Lung (tissue), 16 donors: Measurements from ENCODE around the gene RNF138. TPM values are rescaled to one million over a fixed set of nuclear protein-coding genes. Genes with fewer than 3 reads are reported as not detected.

ENCODE experiments used
- ATAC-seq: fragments of 200-7000 bp; cut with Tn5 transposase; one replicate; pipeline ENCODE4 v1.9.1; 2020; ENCODE audit warnings: moderate number of reproducible peaks; ENCODE audit not compliant: insufficient read depth, low FRiP score
- DNase-seq, 3 donors: peaks; one replicate each; pipeline ENCODE4 v3.0.0-alpha.2; 2013 to 2017
- H3K27ac ChIP-seq, 2 donors: one replicate each; pipeline ENCODE4 v1.5.1; 2013; ENCODE audit warnings: mild to moderate bottlenecking in 2 of 2, moderate library complexity in 2 of 2, control low read depth in 1 of 2, inconsistent platforms in 1 of 2, low read depth in 1 of 2, low read length in 1 of 2
- H3K27me3 ChIP-seq, 3 donors: one replicate each; pipeline ENCODE4 v1.5.1; 2013; ENCODE audit warnings: low read length in 2 of 3; ENCODE audit not compliant: control insufficient read depth in 3 of 3, insufficient read depth in 3 of 3
- H3K36me3 ChIP-seq, 4 donors: one replicate each; pipeline ENCODE4 v1.5.1; 2013; ENCODE audit warnings: low read length in 4 of 4, mild to moderate bottlenecking in 1 of 4, moderate library complexity in 1 of 4; ENCODE audit not compliant: control insufficient read depth in 4 of 4, insufficient read depth in 4 of 4
- H3K4me1 ChIP-seq, 5 donors: one replicate each; pipeline ENCODE4 v1.5.1; 2013; ENCODE audit warnings: low read length in 5 of 5, mild to moderate bottlenecking in 2 of 5, moderate library complexity in 1 of 5; ENCODE audit not compliant: control insufficient read depth in 5 of 5, insufficient read depth in 5 of 5
- H3K4me3 ChIP-seq: one replicate; pipeline ENCODE4 v1.5.1; 2013; ENCODE audit warnings: mild to moderate bottlenecking, control low read depth, moderate library complexity
- H3K9ac ChIP-seq, 2 donors: one replicate each; pipeline ENCODE4 v1.5.1; 2013; ENCODE audit warnings: low read length in 2 of 2, control low read depth in 1 of 2; ENCODE audit not compliant: insufficient read depth in 1 of 2
- H3K9me3 ChIP-seq, 4 donors: one replicate each; pipeline ENCODE4 v1.5.1; 2013; ENCODE audit warnings: low read length in 3 of 4, mild to moderate bottlenecking in 1 of 4, moderate library complexity in 1 of 4; ENCODE audit not compliant: control insufficient read depth in 4 of 4, insufficient read depth in 3 of 4
- CTCF ChIP-seq: IDR thresholded peaks from 2 replicates; pipeline ENCODE4 v1.5.1; 2012; ENCODE audit warnings: mild to moderate bottlenecking; ENCODE audit errors: control extremely low read depth, extremely low read depth
- WGBS, 2 donors: extraction: QIAGEN DNeasy Blood & Tissue Kit; methylation state at CpG; one replicate each; pipeline ENCODE4 v1.1.7; 2013; 5-methylcytosine and 5-hydroxymethylcytosine counted together
- long read RNA-seq, 5 donors: transcript quantifications; one replicate each; lab custom pipeline, GENCODE V29; 2026
- polyA plus RNA-seq, 2 donors: library from polyadenylated mRNA; stranded (reverse); fragments of 200-250 nt; gene quantifications; one replicate each; pipeline ENCODE4 v1.2.1, GENCODE V29; 2013
- total RNA-seq, 2 donors: library from RNA; depleted of rRNA in 1 of 2; stranded (reverse); fragments of >200 nt in 1 of 2; gene quantifications; one replicate each; pipeline ENCODE4 v1.2.1, GENCODE V29; 2014 to 2021
- donor health status: control.
- donor health status: control.
- donor health status: Bipolar disorder and iron deficiency.
- donor health status: healthy.
- donor health status: DM: yes; HTN: yes; CAD: no.

Gene RNF138
- total RNA-seq = 10 to 100 TPM; 23.6 to 37.9 TPM
- polyA plus RNA-seq = 10 to 100 TPM; 13.1 to 22.1 TPM
- long read RNA-seq, donor 1, transcript RNF138-202 (8 exons, 3,570 nt) = major isoform, 5 of 14 reads
- long read RNA-seq, donor 1, partial matches to known transcripts = 8 of 14 reads
- long read RNA-seq, donor 1, other reads (novel, unspliced or antisense) = 0 of 14 reads
- long read RNA-seq, donor 2, partial matches to known transcripts = 7 of 8 reads
- long read RNA-seq, donor 2, other reads (novel, unspliced or antisense) = 0 of 8 reads
- long read RNA-seq, donor 3, partial matches to known transcripts = 5 of 6 reads
- long read RNA-seq, donor 3, other reads (novel, unspliced or antisense) = 0 of 6 reads
- long read RNA-seq, donor 4, partial matches to known transcripts = 0 of 1 reads
- long read RNA-seq, donor 4, other reads (novel, unspliced or antisense) = 0 of 1 reads
- long read RNA-seq, donor 5, partial matches to known transcripts = 5 of 8 reads
- long read RNA-seq, donor 5, other reads (novel, unspliced or antisense) = 0 of 8 reads

GRCh38 chr18:32091724-32092421 lies at the start of gene RNF138:
Gene RNF138 (plus strand): TSS chr18:32091874. CDS start chr18:32092777, 903 bp downstream.
- ATAC-seq = peak; percentile 51
- Histone ChIP-seq H3K4me1 (peaks cover 0 to 18% (median 6%) of the 10 kb centered on the region in 5 donors), H3K36me3 (peaks cover 0 to 4% (median 1%) of the 10 kb centered on the region in 4 donors), H3K27me3 (no peaks in the 10 kb centered on the region), H3K9me3 (no peaks in the 10 kb centered on the region), H3K4me3 (peak within 1 kb of the TSS; percentile 89), H3K27ac (peak within 1 kb of the TSS; percentile 98 to 100), H3K9ac (peak within 1 kb of the TSS; percentile 65 to 91)
- 0 to 1% methylated on average over 74 to 75 of the region's 75 CpGs for WGBS, 2 donors
- peak; percentile 86 to 89 (median 88) for DNase-seq
- no peak for TF ChIP-seq CTCF

GRCh38 chr18:32042337-32042736 lies 49.3 kb upstream of the RNF138 start:
- H3K27ac ChIP-seq = peak overlapping the region in 1 of 2 donors; percentile 22
- H3K4me1 ChIP-seq = no peaks in the 10 kb centered on the region
- no peak overlapping the region for H3K9ac ChIP-seq
- H3K36me3 ChIP-seq = peaks cover 0 to 4% (median 0%) of the 10 kb centered on the region in 4 donors
- no peak for DNase-seq
- ATAC-seq = no peak
- TF ChIP-seq CTCF = no peak
- H3K27me3 ChIP-seq = no peaks in the 10 kb centered on the region
- no peaks in the 10 kb centered on the region for H3K9me3 ChIP-seq
- H3K4me3 ChIP-seq = no peak overlapping the region

- H3K27ac ChIP-seq = peak overlapping the region in 1 of 2 donors; percentile 83
- H3K9ac ChIP-seq = no peak overlapping the region
- no peaks in the 10 kb centered on the region for H3K9me3 ChIP-seq
- peak; percentile 77 for ATAC-seq
- peak in 2 of 3 donors; percentile 12 to 20 for DNase-seq
- 39 to 63% methylated on average over 4 of the region's 4 CpGs for WGBS, 2 donors
- no peak overlapping the region for H3K4me3 ChIP-seq
- peaks cover 0 to 5% (median 3%) of the 10 kb centered on the region in 5 donors for H3K4me1 ChIP-seq
- H3K27me3 ChIP-seq = no peaks in the 10 kb centered on the region
- no peak for TF ChIP-seq CTCF
- H3K36me3 ChIP-seq = peaks cover 0 to 1% (median 0%) of the 10 kb centered on the region in 4 donors
Measured at GRCh38 chr18:32048507-32049091, 43.1 kb upstream of the RNF138 start.
